ENCODE measurements around the gene RFTN1. TPM values are rescaled to one million over a fixed set of nuclear protein-coding genes. Genes with fewer than 3 reads are reported as not detected.

Gene RFTN1
- total RNA-seq, 3 donors from 2014 or later, result 6.9 to 12.6 (median 9.7) TPM

DNA sequence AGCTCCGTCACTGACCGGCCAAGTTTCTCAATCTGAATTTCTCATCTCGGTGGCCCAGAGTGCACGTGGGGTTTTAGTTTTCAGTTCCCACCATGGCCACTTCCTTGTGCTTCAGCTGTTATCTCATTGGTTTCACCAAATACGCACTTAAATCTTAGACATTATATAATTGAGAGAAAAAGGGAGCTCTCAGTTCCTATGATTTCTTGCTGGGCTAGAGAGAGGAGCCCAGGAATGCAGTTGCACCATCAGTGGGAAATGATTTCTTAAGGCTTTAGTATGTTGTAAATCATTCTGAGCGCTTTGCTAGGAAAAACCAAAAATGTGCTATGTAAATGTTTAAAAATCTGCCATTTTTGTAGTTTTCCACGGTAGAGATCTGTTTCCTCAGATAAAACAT is 195.3 kb downstream of the RFTN1 start:
- H3K9me3 ChIP-seq, result no peaks in the 10 kb centered on the region
- H3K4me1 ChIP-seq (ENCODE audit: low read depth), result no peaks in the 10 kb centered on the region
- DNase-seq, result no peak
- TF ChIP-seq, protein P1, sequence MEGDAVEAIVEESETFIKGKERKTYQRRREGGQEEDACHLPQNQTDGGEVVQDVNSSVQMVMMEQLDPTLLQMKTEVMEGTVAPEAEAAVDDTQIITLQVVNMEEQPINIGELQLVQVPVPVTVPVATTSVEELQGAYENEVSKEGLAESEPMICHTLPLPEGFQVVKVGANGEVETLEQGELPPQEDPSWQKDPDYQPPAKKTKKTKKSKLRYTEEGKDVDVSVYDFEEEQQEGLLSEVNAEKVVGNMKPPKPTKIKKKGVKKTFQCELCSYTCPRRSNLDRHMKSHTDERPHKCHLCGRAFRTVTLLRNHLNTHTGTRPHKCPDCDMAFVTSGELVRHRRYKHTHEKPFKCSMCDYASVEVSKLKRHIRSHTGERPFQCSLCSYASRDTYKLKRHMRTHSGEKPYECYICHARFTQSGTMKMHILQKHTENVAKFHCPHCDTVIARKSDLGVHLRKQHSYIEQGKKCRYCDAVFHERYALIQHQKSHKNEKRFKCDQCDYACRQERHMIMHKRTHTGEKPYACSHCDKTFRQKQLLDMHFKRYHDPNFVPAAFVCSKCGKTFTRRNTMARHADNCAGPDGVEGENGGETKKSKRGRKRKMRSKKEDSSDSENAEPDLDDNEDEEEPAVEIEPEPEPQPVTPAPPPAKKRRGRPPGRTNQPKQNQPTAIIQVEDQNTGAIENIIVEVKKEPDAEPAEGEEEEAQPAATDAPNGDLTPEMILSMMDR (IDR thresholded peaks at IDR 0.05), result no peak
- H3K36me3 ChIP-seq (ENCODE audit: low read depth), result no peaks in the 10 kb centered on the region
- no peak overlapping the region for H3K4me3 ChIP-seq
- ATAC-seq, result no peak
- intact Hi-C loops (cut with DNase I, micrococcal nuclease), result no loop called here

DNA sequence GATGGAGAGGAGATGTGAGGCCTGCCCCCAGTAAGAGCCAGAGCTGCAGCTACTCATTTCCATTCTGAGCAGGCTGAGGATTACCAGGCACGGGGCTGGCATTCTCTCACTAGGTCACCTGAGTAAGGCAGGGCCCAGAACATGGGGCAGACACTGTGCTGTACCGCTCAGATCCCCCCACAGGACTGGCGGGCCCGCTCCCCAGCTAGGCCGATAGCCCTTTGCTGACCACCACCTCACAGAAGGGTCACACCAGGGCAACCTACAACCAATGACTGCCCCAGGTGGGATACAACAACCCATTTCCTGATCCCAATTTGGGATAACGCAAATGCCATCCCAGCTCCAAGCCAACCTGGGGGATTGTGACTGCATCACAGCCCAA is 195.9 kb downstream of the RFTN1 start:
- TF ChIP-seq, protein P1 (IDR thresholded peaks at IDR 0.05), result no peak
- intact Hi-C loops (cut with DNase I, micrococcal nuclease), result no loop called here
- H3K4me1 ChIP-seq (ENCODE audit: low read depth), result no peaks in the 10 kb centered on the region
- no peaks in the 10 kb centered on the region for H3K36me3 ChIP-seq (ENCODE audit: low read depth)
- DNase-seq (no peak), ATAC-seq (no peak)
- no peak overlapping the region for H3K4me3 ChIP-seq
- no peaks in the 10 kb centered on the region for H3K9me3 ChIP-seq

DNA sequence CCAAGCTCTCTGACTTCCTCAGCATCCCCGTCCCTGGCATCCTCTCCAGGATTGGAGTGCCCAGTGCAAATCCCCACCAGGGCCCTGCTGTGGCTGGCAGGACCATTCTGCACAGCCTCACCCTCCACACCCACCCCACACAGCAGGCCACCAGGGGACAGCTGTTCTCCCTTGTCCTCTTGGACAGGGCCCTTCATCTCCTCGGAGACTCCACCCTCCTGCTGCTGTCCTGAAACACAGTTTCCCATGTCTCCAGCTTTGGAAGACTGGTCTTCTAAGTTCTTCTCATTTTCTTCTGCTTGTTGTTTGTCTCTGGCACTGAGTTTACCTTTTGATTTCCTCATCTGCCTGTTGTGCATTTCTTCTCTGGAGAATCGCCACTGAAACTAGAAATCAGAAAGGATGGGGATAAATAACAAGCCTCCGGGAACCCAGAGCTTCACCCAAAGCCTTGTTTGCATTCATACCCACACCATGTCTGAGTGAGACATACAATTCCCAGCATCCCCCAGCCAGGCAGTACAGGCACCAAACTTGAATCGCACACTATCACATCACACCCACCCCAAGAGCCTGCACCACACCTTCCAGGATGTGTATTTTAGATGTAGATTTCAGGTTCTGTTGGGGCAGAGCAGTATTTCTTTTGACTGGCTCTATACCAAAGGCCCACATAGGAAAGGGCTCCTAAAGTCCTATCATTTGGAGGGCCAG is 196.5 kb downstream of the RFTN1 start:
- H3K4me1 ChIP-seq (ENCODE audit: low read depth), result no peaks in the 10 kb centered on the region
- ATAC-seq (no peak), DNase-seq (no peak)
- H3K9me3 ChIP-seq, result no peaks in the 10 kb centered on the region
- intact Hi-C loops (cut with DNase I, micrococcal nuclease), result no loop called here
- H3K4me3 ChIP-seq, result no peak overlapping the region
- H3K36me3 ChIP-seq (ENCODE audit: low read depth), result no peaks in the 10 kb centered on the region
- TF ChIP-seq, protein P1 (IDR thresholded peaks at IDR 0.05), result no peak

DNA sequence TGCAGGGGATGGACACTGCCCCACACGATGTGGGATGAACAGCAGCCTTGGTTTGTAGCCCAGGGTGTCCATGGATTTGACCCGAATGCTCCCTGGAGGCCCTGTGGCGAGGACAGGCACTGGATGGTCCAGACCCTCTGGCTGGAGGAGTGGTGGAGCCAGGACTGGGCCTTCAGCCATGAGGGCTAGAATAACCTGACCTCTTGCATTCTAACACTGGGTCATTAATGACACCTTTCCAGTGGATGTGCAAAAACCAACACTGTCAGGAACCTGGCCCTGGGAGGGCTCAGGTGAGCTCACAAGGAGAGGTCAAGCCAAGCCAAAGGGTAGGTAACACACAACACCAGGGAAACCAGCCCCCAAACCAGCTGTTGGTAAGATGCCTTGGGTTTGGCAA is 197.1 kb downstream of the RFTN1 start:
- TF ChIP-seq, protein P1 (IDR thresholded peaks at IDR 0.05), result no peak
- intact Hi-C loops (cut with DNase I, micrococcal nuclease), result no loop called here
- Histone ChIP-seq H3K4me1 (ENCODE audit: low read depth) (no peaks in the 10 kb centered on the region), H3K36me3 (ENCODE audit: low read depth) (no peaks in the 10 kb centered on the region), H3K4me3 (no peak overlapping the region), H3K9me3 (no peaks in the 10 kb centered on the region)
- no peak for DNase-seq
- ATAC-seq, result no peak

DNA sequence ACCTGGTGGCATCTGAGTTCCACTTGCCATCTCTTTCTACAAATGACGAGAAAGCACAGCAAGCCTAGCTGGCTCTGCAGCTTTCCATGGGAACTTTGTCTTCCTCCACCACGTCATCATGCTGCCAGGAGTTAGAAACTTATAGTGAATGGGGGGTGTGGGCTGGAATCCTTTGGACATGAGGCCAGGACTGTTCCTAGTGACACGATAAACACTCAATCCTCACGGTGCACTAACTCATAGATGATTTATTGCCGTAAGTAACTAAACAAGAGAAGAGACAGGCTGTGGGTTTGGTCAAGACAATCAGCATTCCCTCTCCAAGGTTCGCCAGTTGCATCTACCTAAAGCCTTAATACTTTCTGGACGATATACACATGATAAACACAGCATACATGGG is 197.9 kb downstream of the RFTN1 start:
- TF ChIP-seq, protein P1 (IDR thresholded peaks at IDR 0.05), result no peak
- Histone ChIP-seq H3K36me3 (ENCODE audit: low read depth) (no peaks in the 10 kb centered on the region), H3K4me1 (ENCODE audit: low read depth) (no peaks in the 10 kb centered on the region), H3K4me3 (no peak overlapping the region), H3K9me3 (no peaks in the 10 kb centered on the region)
- intact Hi-C loops (cut with DNase I, micrococcal nuclease), result no loop called here
- ATAC-seq (no peak), DNase-seq (no peak)

Data from mucosa of descending colon (tissue), 3 donors.